GM12878 (cell line): ENCODE data around the gene HSFX3. TPM values are rescaled to one million over a fixed set of nuclear protein-coding genes. Genes with fewer than 3 reads are reported as not detected.
A peak's percentile ranks its signal among the peaks of the same experiment; 100 is the strongest.

Experiments used
- ATAC-seq: fragments of 200-7000 bp; cut with Tn5 transposase; 3 replicates; pipeline ENCODE4 v1.9.1; 2020; ENCODE audit warnings: mild to moderate bottlenecking, moderate library complexity
- BruUV-seq: library from RNA; stranded (reverse); fragments of 400-500 nt; replicated peaks from 2 replicates; lab custom pipeline; 2021; lab: Mats Ljungman, UMichigan
- CTCF ChIA-PET: fragments of 300-600 bp; sonication (Branson Sonifier 250); formaldehyde crosslinking; extraction: SDS; loops from one replicate; lab custom pipeline; 2021; ENCODE audit warnings: inconsistent platforms; lab: Yijun Ruan, JAX
- POLR2A ChIA-PET: fragments of 350-600 bp; formaldehyde crosslinking; extraction: SDS; loops from one replicate; lab custom pipeline; 2021; ENCODE audit warnings: inconsistent platforms; lab: Charles Lee
- RAD21 ChIA-PET: fragments of 300-600 bp; sonication (Branson Sonifier 250); formaldehyde crosslinking; loops from one replicate; lab custom pipeline; 2023; ENCODE audit warnings: antibody characterized with exemption; ENCODE audit not compliant: unreplicated experiment; lab: Charles Lee
- SMC1A ChIA-PET: fragments of 300-600 bp; sonication (Branson Sonifier 250); formaldehyde crosslinking; loops from one replicate; lab custom pipeline; 2023; ENCODE audit not compliant: unreplicated experiment, uncharacterized antibody; lab: Charles Lee
- DNase-seq: peaks from one replicate; pipeline ENCODE4 v3.0.0-alpha.2; 2011; ENCODE audit warnings: low read depth, low spot score
- FAIRE-seq: peaks from 3 replicates; lab custom pipeline; 2011; peaks lifted over from hg19 to GRCh38; lab: Jason Lieb, UNC
- H2AFZ ChIP-seq: 2 replicates; pipeline ENCODE4 v1.6.0; 2011; ENCODE audit warnings: low read depth, low read length, control low read depth; ENCODE audit not compliant: control insufficient read depth
- H3K27ac ChIP-seq: 2 replicates; pipeline ENCODE4 v1.5.1; 2011; ENCODE audit warnings: control low read depth; ENCODE audit not compliant: control insufficient read depth, insufficient read depth
- H3K27me3 ChIP-seq, 2 experiments: replicated peaks in 1 of 2; 2 replicates each; pipeline versions ENCODE4 v1.6.0 to v1.6.1; 2011; ENCODE audit warnings: low read length in 1 of 2; ENCODE audit not compliant: control insufficient read depth in 2 of 2, insufficient read depth in 2 of 2
- H3K36me3 ChIP-seq, 2 experiments: 2 replicates each; pipeline ENCODE4 v1.5.1; 2011; ENCODE audit warnings: low read length in 1 of 2; ENCODE audit not compliant: control insufficient read depth in 2 of 2, insufficient read depth in 2 of 2
- H3K4me1 ChIP-seq: 2 replicates; pipeline ENCODE4 v1.6.1; 2011; ENCODE audit warnings: mild to moderate bottlenecking, low read length, moderate library complexity, mixed read lengths; ENCODE audit not compliant: control insufficient read depth, insufficient read depth
- H3K4me2 ChIP-seq: 2 replicates; pipeline ENCODE4 v1.6.0; 2011; ENCODE audit warnings: control low read depth; ENCODE audit not compliant: control insufficient read depth, insufficient read depth
- H3K4me3 ChIP-seq: fragments of 200-600 bp; sonication (generic); 2 replicates; pipeline ENCODE4 v1.5.1; 2016
- H3K79me2 ChIP-seq: 2 replicates; pipeline ENCODE4 v1.6.0; 2011; ENCODE audit warnings: low read length; ENCODE audit not compliant: control insufficient read depth, insufficient read depth
- H3K9ac ChIP-seq: 2 replicates; pipeline ENCODE4 v1.8.0; 2011; ENCODE audit warnings: low read length, control low read depth, mixed read lengths; ENCODE audit not compliant: control insufficient read depth, insufficient read depth
- H3K9me3 ChIP-seq: replicated peaks from 3 replicates; pipeline ENCODE4 v1.5.1; 2011; ENCODE audit warnings: mild to moderate bottlenecking, low read length; ENCODE audit not compliant: control insufficient read depth, insufficient read depth
- H4K20me1 ChIP-seq: 2 replicates; pipeline ENCODE4 v1.6.0; 2011; ENCODE audit not compliant: control insufficient read depth, insufficient read depth
- CEBPB ChIP-seq, 2 experiments: fragments of 150-350 bp in 1 of 2; IDR thresholded peaks; 2 replicates each; pipeline ENCODE4 v1.6.1; 2012 to 2014; ENCODE audit warnings: low read depth in 2 of 2, low read length in 2 of 2, borderline replicate concordance in 1 of 2, inconsistent platforms in 1 of 2
- CHD4 ChIP-seq: fragments of 200-600 bp; sonication (generic); IDR thresholded peaks from 2 replicates; pipeline ENCODE4 v1.6.1; 2016; ENCODE audit warnings: mild to moderate bottlenecking
- E2F4 ChIP-seq: IDR thresholded peaks from 2 replicates; pipeline ENCODE4 v1.6.1; 2012; ENCODE audit warnings: low read depth, low read length, improper control_type of control experiment
- GABPA ChIP-seq: IDR thresholded peaks from 2 replicates; pipeline ENCODE4 v1.6.1; 2014; ENCODE audit warnings: antibody characterized with exemption, low read depth, mild to moderate bottlenecking, inconsistent platforms
- HDGF ChIP-seq: fragments of 450-650 bp; IDR thresholded peaks from 2 replicates; pipeline ENCODE4 v1.6.1; 2016; ENCODE audit warnings: antibody characterized with exemption
- KDM1A ChIP-seq: fragments of 200-600 bp; sonication (generic); IDR thresholded peaks from 2 replicates; pipeline ENCODE4 v1.6.1; 2016; ENCODE audit warnings: borderline replicate concordance
- LARP7 ChIP-seq: fragments of 450-650 bp; IDR thresholded peaks from 2 replicates; pipeline ENCODE4 v1.6.1; 2017; ENCODE audit warnings: mild to moderate bottlenecking
- RAD21 ChIP-seq: IDR thresholded peaks from 2 replicates; pipeline ENCODE4 v1.6.1; 2011; ENCODE audit warnings: mild to moderate bottlenecking, low read depth, low read length, moderate library complexity; ENCODE audit not compliant: insufficient read depth
- SMC3 ChIP-seq: IDR thresholded peaks from 2 replicates; pipeline ENCODE4 v1.6.1; 2011; ENCODE audit warnings: low read length, improper control_type of control experiment, borderline replicate concordance
- SRF ChIP-seq, 2 experiments: IDR thresholded peaks; 2 replicates each; pipeline ENCODE4 v1.6.1; 2011; ENCODE audit warnings: low read depth in 2 of 2, low read length in 2 of 2, mild to moderate bottlenecking in 1 of 2, moderate library complexity in 1 of 2
- TARDBP ChIP-seq: IDR thresholded peaks from 2 replicates; pipeline ENCODE4 v1.6.1; 2016; ENCODE audit warnings: borderline replicate concordance
- TBL1XR1 ChIP-seq: IDR thresholded peaks from 2 replicates; pipeline ENCODE4 v1.6.1; 2012; ENCODE audit warnings: low read depth, low read length, improper control_type of control experiment
- TCF7 ChIP-seq: IDR thresholded peaks from 2 replicates; pipeline ENCODE4 v1.6.1; 2014; ENCODE audit warnings: antibody characterized with exemption, borderline replicate concordance
- YBX1 ChIP-seq: fragments of 450-650 bp; IDR thresholded peaks from 2 replicates; pipeline ENCODE4 v1.6.1; 2016; ENCODE audit warnings: antibody characterized with exemption
- ZSCAN29 ChIP-seq: fragments of 450-650 bp; IDR thresholded peaks from 2 replicates; pipeline ENCODE4 v1.6.1; 2017; ENCODE audit warnings: mild to moderate bottlenecking, moderate library complexity
- WGBS: methylation state at CpG from one replicate; pipeline ENCODE4 v1.1.6; 2016; ENCODE audit warnings: low lambda C conversion rate; ENCODE audit not compliant: insufficient replicate concordance, insufficient coverage; ENCODE audit errors: missing lambda C conversion rate; 5-methylcytosine and 5-hydroxymethylcytosine counted together
- in situ Hi-C: fragments of 300-500 bp; cut with MboI; formaldehyde crosslinking; loops from 9 replicates; pipeline ENCODE4 v1.14.3; 2018; ENCODE audit warnings: mixed read lengths
- intact Hi-C: fragments of 100-400 bp; cut with micrococcal nuclease; formaldehyde crosslinking; loops from one replicate; pipeline ENCODE4 v1.14.2; 2022; ENCODE audit not compliant: unreplicated experiment
- polyA plus RNA-seq, 11 experiments: library from polyadenylated mRNA; depleted of rRNA in 4 of 11; unstranded in 6 of 11; stranded (reverse) in 5 of 11; fragments of >200 nt; fragmentation: Nextera tagmentation in 4 of 11; fragmentation: Illumina TruSeq in 1 of 11; extraction: Ambion mirVana in 4 of 11; extraction: Trizol in 1 of 11; gene quantifications; 1 replicate in 1 of 11; 2 replicates in 10 of 11; pipeline versions ENCODE4 v1.2.1 to v1.2.3, GENCODE V29; 2011 to 2016; ENCODE audit warnings: inconsistent platforms in 2 of 11, missing spikeins in 2 of 11, low read depth in 1 of 11
- total RNA-seq, 4 experiments: library from RNA; depleted of rRNA in 3 of 4; stranded (reverse); fragments of >200 nt in 3 of 4; fragmentation: Illumina TruSeq in 1 of 4; extraction: Trizol in 1 of 4; gene quantifications; 2 replicates each; pipeline versions ENCODE4 v1.2.1 to v1.2.3, GENCODE V29; 2013 to 2021
- TF ChIP-seq, protein P1 (sequence below), 3 experiments: IDR thresholded peaks in 2 of 3; conservative IDR thresholded peaks in 1 of 3; 2 replicates each; pipeline ENCODE4 v1.5.1; 2011; ENCODE audit warnings: low read depth in 3 of 3, low read length in 3 of 3, mild to moderate bottlenecking in 3 of 3, control low read depth in 2 of 3, moderate library complexity in 2 of 3, inconsistent platforms in 1 of 3, mixed read lengths in 1 of 3; ENCODE audit not compliant: control insufficient read depth in 2 of 3, insufficient read depth in 1 of 3; ENCODE audit errors: extremely low read depth in 1 of 3

Gene HSFX3
- total and polyA plus RNA-seq, 10 of the 15 experiments (the other 5 are each of a cell fraction or from before 2014, with no cell fraction given): 0.05 to 0.40 (median 0.29) TPM; not detected in 5

DNA sequence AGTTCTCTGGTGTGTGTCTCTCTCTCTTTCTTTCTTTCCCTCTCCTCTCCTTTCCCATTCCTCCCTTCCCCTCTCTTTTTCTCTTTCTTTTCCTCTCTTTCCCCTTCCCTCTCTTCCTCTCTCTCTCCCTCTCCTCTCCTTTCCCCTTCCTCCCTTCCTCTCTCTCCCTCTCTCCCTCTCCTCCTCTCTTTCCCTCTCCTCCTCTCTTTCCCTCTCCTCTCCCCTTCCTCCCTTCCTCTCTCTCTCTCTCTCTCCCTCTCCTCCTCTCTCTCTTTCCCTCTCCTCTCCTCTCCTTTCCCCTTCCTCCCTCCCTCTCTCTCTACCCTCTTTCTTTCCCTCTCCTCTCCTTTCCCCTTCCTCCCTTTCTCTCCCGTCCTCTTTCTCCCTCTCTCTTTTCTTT is 21.3 kb downstream of the HSFX3 start:
- ChIA-PET RAD21 (interaction anchor here (0.7 to 1.6 kb wide), 3 partner anchors 11 to 412 kb away, joined by 3 to 11 read pairs (median 4); partner anchors contain the start of gene EOLA1), POLR2A (interaction anchor here (0.6 to 1.3 kb wide), 2 partner anchors 11 to 328 kb away, joined by 3 to 9 read pairs; partner anchors contain the start of gene EOLA1)

DNA sequence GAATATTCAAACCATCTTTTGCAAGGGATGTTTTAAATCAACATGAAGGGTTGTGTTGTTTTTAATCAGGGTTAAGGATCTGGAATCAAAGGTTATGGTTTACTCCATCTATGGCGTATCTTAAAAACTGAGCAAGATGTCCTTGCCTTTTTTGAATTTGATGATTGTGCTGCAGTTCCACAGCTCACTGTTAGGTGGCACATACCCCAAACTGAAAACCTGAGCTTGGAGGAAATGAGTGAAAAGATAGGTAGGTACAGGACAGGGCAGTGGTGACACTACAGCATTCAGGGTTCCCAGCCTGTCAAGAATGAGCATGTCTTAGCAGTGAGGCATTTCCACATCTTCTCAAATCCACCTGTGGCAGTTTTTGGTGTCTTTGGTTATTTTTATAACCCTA is 22.0 kb downstream of the HSFX3 start:
- H3K9ac ChIP-seq: no peak overlapping the region
- no peak overlapping the region for H3K27ac ChIP-seq
- ChIA-PET SMC1A (interaction anchor here (1.0 to 2.4 kb wide), 4 partner anchors 12 to 23 kb away, joined by 3 to 10 read pairs (median 5); partner anchors contain the start of genes EOLA1 and IDS), CTCF (interaction anchor here (0.6 to 11.7 kb wide), 5 partner anchors 8 to 123 kb away, joined by 3 to 88 read pairs (median 4); partner anchors contain the start of gene EOLA1), RAD21 (interaction anchor here (0.6 to 1.6 kb wide), 3 partner anchors 12 to 15 kb away, joined by 3 to 11 read pairs (median 3); partner anchors contain the start of gene EOLA1), POLR2A (interaction anchor here (0.5 to 1.3 kb wide), 2 partner anchors 8 to 12 kb away, joined by 5 to 9 read pairs; partner anchors contain the start of gene EOLA1)
- WGBS: 95% methylated on average over 1 of the region's 1 CpG
- DNase-seq (no peak), FAIRE-seq (peak; percentile 61), ATAC-seq (peak; percentile 43)
- peaks cover 18% of the 10 kb centered on the region for H3K4me1 ChIP-seq
- no peaks in the 10 kb centered on the region for H3K36me3 ChIP-seq
- no peaks in the 10 kb centered on the region for H3K27me3 ChIP-seq
- H2AFZ ChIP-seq: no peak overlapping the region
- no peaks in the 10 kb centered on the region for H4K20me1 ChIP-seq
- no TSS peak for BruUV-seq
- H3K79me2 ChIP-seq: no peaks in the 10 kb centered on the region
- no peaks in the 10 kb centered on the region for H3K9me3 ChIP-seq
- H3K4me3 ChIP-seq: no peak overlapping the region
- intact Hi-C loops (no loop called here), in situ Hi-C loops (loop anchor here (10.0 kb wide), 1 partner anchor 107 kb away; the partner anchor contains the start of gene TMEM185A)
- no peak overlapping the region for H3K4me2 ChIP-seq
- TF ChIP-seq GABPA (no peak), KDM1A (no peak), CEBPB (IDR thresholded peaks at IDR 0.05; ENCODE audit: borderline replicate concordance in 1 of 2, low read depth in 2 of 2, low read length in 2 of 2) (no peak), SMC3 (peak; percentile 33; the same call in 1 of the 2 replicates), SRF (IDR thresholded peaks at IDR 0.05; ENCODE audit: low read depth in 2 of 2, low read length in 2 of 2) (no peak), RAD21 (peak; percentile 62), E2F4 (no peak), CHD4 (no peak), TBL1XR1 (no peak), TCF7 (no peak)
- TF ChIP-seq, protein P1, sequence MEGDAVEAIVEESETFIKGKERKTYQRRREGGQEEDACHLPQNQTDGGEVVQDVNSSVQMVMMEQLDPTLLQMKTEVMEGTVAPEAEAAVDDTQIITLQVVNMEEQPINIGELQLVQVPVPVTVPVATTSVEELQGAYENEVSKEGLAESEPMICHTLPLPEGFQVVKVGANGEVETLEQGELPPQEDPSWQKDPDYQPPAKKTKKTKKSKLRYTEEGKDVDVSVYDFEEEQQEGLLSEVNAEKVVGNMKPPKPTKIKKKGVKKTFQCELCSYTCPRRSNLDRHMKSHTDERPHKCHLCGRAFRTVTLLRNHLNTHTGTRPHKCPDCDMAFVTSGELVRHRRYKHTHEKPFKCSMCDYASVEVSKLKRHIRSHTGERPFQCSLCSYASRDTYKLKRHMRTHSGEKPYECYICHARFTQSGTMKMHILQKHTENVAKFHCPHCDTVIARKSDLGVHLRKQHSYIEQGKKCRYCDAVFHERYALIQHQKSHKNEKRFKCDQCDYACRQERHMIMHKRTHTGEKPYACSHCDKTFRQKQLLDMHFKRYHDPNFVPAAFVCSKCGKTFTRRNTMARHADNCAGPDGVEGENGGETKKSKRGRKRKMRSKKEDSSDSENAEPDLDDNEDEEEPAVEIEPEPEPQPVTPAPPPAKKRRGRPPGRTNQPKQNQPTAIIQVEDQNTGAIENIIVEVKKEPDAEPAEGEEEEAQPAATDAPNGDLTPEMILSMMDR (IDR thresholded peaks at IDR 0.05 in 2 of 3, conservative IDR thresholded peaks at IDR 0.05 in 1 of 3; ENCODE audit: control insufficient read depth in 2 of 3, extremely low read depth in 1 of 3, insufficient read depth in 1 of 3, low read depth in 3 of 3, low read length in 3 of 3): peak; percentile 53 to 63 (median 62); a peak in 5 of 6 replicates

More for the DNA sequence above, 21.3 kb downstream of the HSFX3 start:
- SMC1A ChIA-PET: interaction anchor here (0.7 to 2.4 kb wide), 4 partner anchors 12 to 27 kb away, joined by 3 to 10 read pairs (median 4); partner anchors contain the start of genes EOLA1 and IDS
- intact Hi-C loops: no loop called here
- Histone ChIP-seq H3K36me3 (no peaks in the 10 kb centered on the region), H3K9me3 (no peaks in the 10 kb centered on the region), H3K4me3 (no peak overlapping the region), H3K4me1 (peaks cover 18% of the 10 kb centered on the region), H3K4me2 (no peak overlapping the region), H4K20me1 (no peaks in the 10 kb centered on the region), H3K79me2 (no peaks in the 10 kb centered on the region), H3K27me3 (no peaks in the 10 kb centered on the region), H2AFZ (no peak overlapping the region), H3K27ac (no peak overlapping the region), H3K9ac (no peak overlapping the region)
- no peak for TF ChIP-seq YBX1
- TF ChIP-seq HDGF: 0 out of 2 replicates have a peak, but pooled peaks have one; percentile 69
- no peak for TF ChIP-seq TARDBP
- no peak for TF ChIP-seq LARP7
- no peak for TF ChIP-seq CEBPB (IDR thresholded peaks at IDR 0.05; ENCODE audit: borderline replicate concordance in 1 of 2, low read depth in 2 of 2, low read length in 2 of 2)
- no peak for TF ChIP-seq ZSCAN29
- FAIRE-seq: no peak
- CTCF ChIA-PET: interaction anchor here (0.6 to 11.7 kb wide), 5 partner anchors 8 to 122 kb away, joined by 3 to 88 read pairs (median 3); partner anchors contain the start of gene IDS
- WGBS: 47% methylated on average over 1 of the region's 1 CpG
- BruUV-seq: no TSS peak
- in situ Hi-C loops: loop anchor here (10.0 kb wide), 1 partner anchor 106 kb away; the partner anchor contains the start of gene TMEM185A
- ATAC-seq: no peak
- no peak for DNase-seq
